ENCODE data around the gene C5orf15.

GRCh38 chr5:133991171-133991910 lies 22.9 kb upstream of the C5orf15 start:
- no peak for TF ChIP-seq CTCF (IDR thresholded peaks at IDR 0.05)
- TF ChIP-seq POLR2A (IDR thresholded peaks at IDR 0.05): no peak
- no peak for TF ChIP-seq POLR2AphosphoS5 (IDR thresholded peaks at IDR 0.05)

Data from stomach (tissue), 4 donors.